ENCODE results near the gene ZNF738.
"Not testable (repeated sequence)": the region's sequence is repeated elsewhere in the genome, so short reads cannot be mapped to it uniquely, and the experiment has no call there.

The ZNF738 gene

GRCh38 chr19:21358768-21359451 is at the start of gene ZNF738:
TSS of gene ZNF738 (plus strand) at chr19:21359000. CDS start at chr19:21359141, 141 bp downstream.
- DNase-seq (ENCODE audit: low spot score), result peak; percentile 91

GRCh38 chr19:21312807-21313206 is 46.0 kb upstream of the ZNF738 start:
- DNase-seq (ENCODE audit: low spot score), result not testable (repeated sequence)

GRCh38 chr19:21314676-21315075 is 44.1 kb upstream of the ZNF738 start:
- DNase-seq (ENCODE audit: low spot score), result no peak

GRCh38 chr19:21317821-21318220 is 41.0 kb upstream of the ZNF738 start:
- no peak for DNase-seq (ENCODE audit: low spot score)

GRCh38 chr19:21321134-21321533 is 37.7 kb upstream of the ZNF738 start:
- DNase-seq (ENCODE audit: low spot score), result no peak

- no peak for DNase-seq (ENCODE audit: low spot score)
Measured at GRCh38 chr19:21321996-21322395, 36.8 kb upstream of the ZNF738 start.

GRCh38 chr19:21322528-21322927 is 36.3 kb upstream of the ZNF738 start:
- no peak for DNase-seq (ENCODE audit: low spot score)

- no peak for DNase-seq (ENCODE audit: low spot score)
Measured at GRCh38 chr19:21323000-21323399, 35.8 kb upstream of the ZNF738 start.

GRCh38 chr19:21326169-21326568 is 32.6 kb upstream of the ZNF738 start:
- no peak for DNase-seq (ENCODE audit: low spot score)

GRCh38 chr19:21328406-21328805 is 30.4 kb upstream of the ZNF738 start:
- DNase-seq (ENCODE audit: low spot score), result no peak

GRCh38 chr19:21328885-21329605 is 29.8 kb upstream of the ZNF738 start, which contains the start of gene ZNF708:
TSS of gene ZNF708 (minus strand) at chr19:21329410. CDS start at chr19:21329212, 198 bp downstream.
- peak; percentile 90 for DNase-seq (ENCODE audit: low spot score)

- no peak for DNase-seq (ENCODE audit: low spot score)
Measured at GRCh38 chr19:21335721-21336120, 23.1 kb upstream of the ZNF738 start.

GRCh38 chr19:21344841-21345240 is 14.0 kb upstream of the ZNF738 start:
- DNase-seq (ENCODE audit: low spot score), result not testable (repeated sequence)

GRCh38 chr19:21352830-21353229 is 6.0 kb upstream of the ZNF738 start:
- no peak for DNase-seq (ENCODE audit: low spot score)

- no peak for DNase-seq (ENCODE audit: low spot score)
Measured at GRCh38 chr19:21362291-21362690, 3.5 kb downstream of the ZNF738 start.

GRCh38 chr19:21383980-21384582 is 25.3 kb downstream of the ZNF738 start:
- DNase-seq (ENCODE audit: low spot score), result no peak

GRCh38 chr19:21396121-21396520 is 37.3 kb downstream of the ZNF738 start:
- DNase-seq (ENCODE audit: low spot score), result no peak

- peak; percentile 61 for DNase-seq (ENCODE audit: low spot score)
Measured at GRCh38 chr19:21396893-21397572, 38.2 kb downstream of the ZNF738 start, which contains the start of gene ZNF493. TSS of gene ZNF493 (plus strand) at chr19:21397133. CDS start at chr19:21397238, 105 bp downstream.

- DNase-seq (ENCODE audit: low spot score), result no peak
Measured at GRCh38 chr19:21398851-21399250, 40.1 kb downstream of the ZNF738 start.

GRCh38 chr19:21402303-21402985 is 43.6 kb downstream of the ZNF738 start:
- no peak for DNase-seq (ENCODE audit: low spot score)

- no peak for DNase-seq (ENCODE audit: low spot score)
Measured at GRCh38 chr19:21410166-21410565, 51.4 kb downstream of the ZNF738 start.

- no peak for DNase-seq (ENCODE audit: low spot score)
Measured at GRCh38 chr19:21422244-21422643, 63.4 kb downstream of the ZNF738 start.
